ENCODE results near the gene RAB44.

- no peak for TF ChIP-seq POLR2AphosphoS5 (IDR thresholded peaks at IDR 0.05; ENCODE audit: borderline replicate concordance, low read depth, low read length)
- no peak for TF ChIP-seq EZH2 (IDR thresholded peaks at IDR 0.05)
- TF ChIP-seq FOXP2 (optimal IDR thresholded peaks at IDR 0.05; ENCODE audit: control extremely low read depth, extremely low read length, insufficient read depth) = no peak
These were observed 59.6 kb downstream of the RAB44 start for GRCh38 chr6:36757206-36757605.

Measured in SK-N-MC (cell line).